H1 (cell line): ENCODE results near the gene IFNG-AS1. TPM values are rescaled to one million over a fixed set of nuclear protein-coding genes. Genes with fewer than 3 reads are reported as not detected.

ENCODE experiments used
- BACH1 ChIP-seq: IDR thresholded peaks from 2 replicates; pipeline ENCODE4 v1.6.1; 2012; ENCODE audit warnings: low read length, improper control_type of control experiment
- HDAC2 ChIP-seq, 2 experiments: fragments of 300-600 bp in 1 of 2; sonication (generic) in 1 of 2; IDR thresholded peaks; 2 replicates each; pipeline ENCODE4 v1.6.1; 2011 to 2012; ENCODE audit warnings: low read depth in 2 of 2, low read length in 2 of 2, mild to moderate bottlenecking in 2 of 2, moderate library complexity in 2 of 2, borderline replicate concordance in 1 of 2, inconsistent platforms in 1 of 2
- NRF1 ChIP-seq: IDR thresholded peaks from 2 replicates; pipeline ENCODE4 v1.6.1; 2011; ENCODE audit warnings: mild to moderate bottlenecking, low read depth, low read length, improper control_type of control experiment
- polyA plus RNA-seq, 7 experiments: library from polyadenylated mRNA; depleted of rRNA in 3 of 7; stranded (reverse) in 5 of 7; unstranded in 2 of 7; fragments of >200 nt in 5 of 7; fragments of 200-250 nt in 2 of 7; gene quantifications; 1 replicate in 5 of 7; 2 replicates in 1 of 7; 4 replicates in 1 of 7; pipeline versions ENCODE4 v1.2.1 to v1.2.3, GENCODE V29; 2011 to 2013; ENCODE audit warnings: missing spikeins in 2 of 7, mixed read lengths in 2 of 7
- total RNA-seq: library from RNA; stranded (reverse); fragmentation: NEBNext Ultra II Directional; extraction: Animal tissue kit (Norgen Biotek cat#: 25700); gene quantifications from 2 replicates; pipeline ENCODE4 v1.2.1, GENCODE V29; 2021
- TF ChIP-seq, protein P1 (sequence below): IDR thresholded peaks from 2 replicates; pipeline ENCODE4 v1.6.1; 2011; ENCODE audit warnings: low read length, improper control_type of control experiment

The IFNG-AS1 gene
- total and polyA plus RNA-seq, 2 of the 8 experiments (the other 6 are each of a cell fraction or from before 2014, with no cell fraction given): not detected

DNA sequence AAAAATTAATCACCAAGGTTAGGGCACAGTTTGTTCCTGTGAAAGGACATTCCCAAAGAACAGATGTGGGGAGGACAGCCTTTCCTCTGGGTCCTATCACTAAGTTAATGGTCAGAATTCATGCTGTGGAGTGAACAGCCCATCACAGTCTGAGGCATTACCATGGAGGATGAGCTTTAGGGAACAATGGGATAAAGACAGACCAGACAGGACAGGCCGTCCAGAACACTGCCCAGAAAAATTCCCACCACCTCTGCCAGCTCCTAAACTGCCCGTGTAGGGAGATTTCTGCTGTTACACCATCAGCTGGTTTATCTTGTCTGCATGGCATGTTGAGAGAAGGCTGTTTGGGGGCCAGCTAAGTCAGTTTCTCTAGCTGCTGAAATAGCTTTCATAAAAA is 49.6 kb upstream of the IFNG-AS1 start (continued):
- TF ChIP-seq NRF1 (no peak), BACH1 (no peak), HDAC2 (IDR thresholded peaks at IDR 0.05; ENCODE audit: borderline replicate concordance in 1 of 2, low read depth in 2 of 2, low read length in 2 of 2) (no peak)
- TF ChIP-seq, protein P1, sequence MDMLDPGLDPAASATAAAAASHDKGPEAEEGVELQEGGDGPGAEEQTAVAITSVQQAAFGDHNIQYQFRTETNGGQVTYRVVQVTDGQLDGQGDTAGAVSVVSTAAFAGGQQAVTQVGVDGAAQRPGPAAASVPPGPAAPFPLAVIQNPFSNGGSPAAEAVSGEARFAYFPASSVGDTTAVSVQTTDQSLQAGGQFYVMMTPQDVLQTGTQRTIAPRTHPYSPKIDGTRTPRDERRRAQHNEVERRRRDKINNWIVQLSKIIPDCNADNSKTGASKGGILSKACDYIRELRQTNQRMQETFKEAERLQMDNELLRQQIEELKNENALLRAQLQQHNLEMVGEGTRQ: no peak
